GM12878 (cell line): ENCODE results near the gene MOCS1. TPM values are rescaled to one million over a fixed set of nuclear protein-coding genes. Genes with fewer than 3 reads are reported as not detected.

Source experiments
- ATAC-seq: fragments of 200-7000 bp; cut with Tn5 transposase; 3 replicates; pipeline ENCODE4 v1.9.1; 2020; ENCODE audit warnings: mild to moderate bottlenecking, moderate library complexity
- BruUV-seq: library from RNA; stranded (reverse); fragments of 400-500 nt; replicated peaks from 2 replicates; lab custom pipeline; 2021; lab: Mats Ljungman, UMichigan
- CTCF ChIA-PET: fragments of 300-600 bp; sonication (Branson Sonifier 250); formaldehyde crosslinking; extraction: SDS; loops from one replicate; lab custom pipeline; 2021; ENCODE audit warnings: inconsistent platforms; lab: Yijun Ruan, JAX
- POLR2A ChIA-PET: fragments of 350-600 bp; formaldehyde crosslinking; extraction: SDS; loops from one replicate; lab custom pipeline; 2021; ENCODE audit warnings: inconsistent platforms; lab: Charles Lee
- RAD21 ChIA-PET: fragments of 300-600 bp; sonication (Branson Sonifier 250); formaldehyde crosslinking; loops from one replicate; lab custom pipeline; 2023; ENCODE audit warnings: antibody characterized with exemption; ENCODE audit not compliant: unreplicated experiment; lab: Charles Lee
- SMC1A ChIA-PET: fragments of 300-600 bp; sonication (Branson Sonifier 250); formaldehyde crosslinking; loops from one replicate; lab custom pipeline; 2023; ENCODE audit not compliant: unreplicated experiment, uncharacterized antibody; lab: Charles Lee
- DNase-seq: peaks from one replicate; pipeline ENCODE4 v3.0.0-alpha.2; 2011; ENCODE audit warnings: low read depth, low spot score
- FAIRE-seq: peaks from 3 replicates; lab custom pipeline; 2011; peaks lifted over from hg19 to GRCh38; lab: Jason Lieb, UNC
- H2AFZ ChIP-seq: 2 replicates; pipeline ENCODE4 v1.6.0; 2011; ENCODE audit warnings: low read depth, low read length, control low read depth; ENCODE audit not compliant: control insufficient read depth
- H3K27ac ChIP-seq: 2 replicates; pipeline ENCODE4 v1.5.1; 2011; ENCODE audit warnings: control low read depth; ENCODE audit not compliant: control insufficient read depth, insufficient read depth
- H3K27me3 ChIP-seq, 2 experiments: replicated peaks in 1 of 2; 2 replicates each; pipeline versions ENCODE4 v1.6.0 to v1.6.1; 2011; ENCODE audit warnings: low read length in 1 of 2; ENCODE audit not compliant: control insufficient read depth in 2 of 2, insufficient read depth in 2 of 2
- H3K36me3 ChIP-seq, 2 experiments: 2 replicates each; pipeline ENCODE4 v1.5.1; 2011; ENCODE audit warnings: low read length in 1 of 2; ENCODE audit not compliant: control insufficient read depth in 2 of 2, insufficient read depth in 2 of 2
- H3K4me1 ChIP-seq: 2 replicates; pipeline ENCODE4 v1.6.1; 2011; ENCODE audit warnings: mild to moderate bottlenecking, low read length, moderate library complexity, mixed read lengths; ENCODE audit not compliant: control insufficient read depth, insufficient read depth
- H3K4me2 ChIP-seq: 2 replicates; pipeline ENCODE4 v1.6.0; 2011; ENCODE audit warnings: control low read depth; ENCODE audit not compliant: control insufficient read depth, insufficient read depth
- H3K4me3 ChIP-seq: fragments of 200-600 bp; sonication (generic); 2 replicates; pipeline ENCODE4 v1.5.1; 2016
- H3K79me2 ChIP-seq: 2 replicates; pipeline ENCODE4 v1.6.0; 2011; ENCODE audit warnings: low read length; ENCODE audit not compliant: control insufficient read depth, insufficient read depth
- H3K9ac ChIP-seq: 2 replicates; pipeline ENCODE4 v1.8.0; 2011; ENCODE audit warnings: low read length, control low read depth, mixed read lengths; ENCODE audit not compliant: control insufficient read depth, insufficient read depth
- H3K9me3 ChIP-seq: replicated peaks from 3 replicates; pipeline ENCODE4 v1.5.1; 2011; ENCODE audit warnings: mild to moderate bottlenecking, low read length; ENCODE audit not compliant: control insufficient read depth, insufficient read depth
- H4K20me1 ChIP-seq: 2 replicates; pipeline ENCODE4 v1.6.0; 2011; ENCODE audit not compliant: control insufficient read depth, insufficient read depth
- BCL3 ChIP-seq: IDR thresholded peaks from 2 replicates; pipeline ENCODE4 v1.6.1; 2011; ENCODE audit warnings: borderline replicate concordance, low read depth, mild to moderate bottlenecking, moderate library complexity, low read length; ENCODE audit not compliant: insufficient read depth, poor library complexity, severe bottlenecking
- MTA3 ChIP-seq: IDR thresholded peaks from 2 replicates; pipeline ENCODE4 v1.6.1; 2012; ENCODE audit warnings: low read length, inconsistent platforms, borderline replicate concordance
- PML ChIP-seq: IDR thresholded peaks from 2 replicates; pipeline ENCODE4 v1.6.1; 2012; ENCODE audit warnings: low read length, inconsistent platforms
- SPI1 ChIP-seq: IDR thresholded peaks from 2 replicates; pipeline ENCODE4 v1.6.1; 2011; ENCODE audit warnings: low read depth, mild to moderate bottlenecking, low read length, moderate library complexity, borderline replicate concordance; ENCODE audit not compliant: insufficient read depth
- WGBS: methylation state at CpG from one replicate; pipeline ENCODE4 v1.1.6; 2016; ENCODE audit warnings: low lambda C conversion rate; ENCODE audit not compliant: insufficient replicate concordance, insufficient coverage; ENCODE audit errors: missing lambda C conversion rate; 5-methylcytosine and 5-hydroxymethylcytosine counted together
- in situ Hi-C: fragments of 300-500 bp; cut with MboI; formaldehyde crosslinking; loops from 9 replicates; pipeline ENCODE4 v1.14.3; 2018; ENCODE audit warnings: mixed read lengths
- intact Hi-C: fragments of 100-400 bp; cut with micrococcal nuclease; formaldehyde crosslinking; loops from one replicate; pipeline ENCODE4 v1.14.2; 2022; ENCODE audit not compliant: unreplicated experiment
- polyA plus RNA-seq, 11 experiments: library from polyadenylated mRNA; depleted of rRNA in 4 of 11; unstranded in 6 of 11; stranded (reverse) in 5 of 11; fragments of >200 nt; fragmentation: Nextera tagmentation in 4 of 11; fragmentation: Illumina TruSeq in 1 of 11; extraction: Ambion mirVana in 4 of 11; extraction: Trizol in 1 of 11; gene quantifications; 1 replicate in 1 of 11; 2 replicates in 10 of 11; pipeline versions ENCODE4 v1.2.1 to v1.2.3, GENCODE V29; 2011 to 2016; ENCODE audit warnings: inconsistent platforms in 2 of 11, missing spikeins in 2 of 11, low read depth in 1 of 11
- total RNA-seq, 4 experiments: library from RNA; depleted of rRNA in 3 of 4; stranded (reverse); fragments of >200 nt in 3 of 4; fragmentation: Illumina TruSeq in 1 of 4; extraction: Trizol in 1 of 4; gene quantifications; 2 replicates each; pipeline versions ENCODE4 v1.2.1 to v1.2.3, GENCODE V29; 2013 to 2021
- TF ChIP-seq, protein P1 (sequence below): fragments of 450-650 bp; IDR thresholded peaks from 2 replicates; pipeline ENCODE4 v1.6.1; 2017; ENCODE audit warnings: low read depth, mild to moderate bottlenecking, moderate library complexity
- TF ChIP-seq, protein P2 (sequence below): fragments of 450-650 bp; IDR thresholded peaks from 2 replicates; pipeline ENCODE4 v1.6.1; 2018; ENCODE audit warnings: borderline replicate concordance, mild to moderate bottlenecking; ENCODE audit not compliant: partially characterized antibody
- TF ChIP-seq, protein P3 (sequence below): fragments of 450-650 bp; IDR thresholded peaks from 2 replicates; pipeline ENCODE4 v1.6.1; 2017; ENCODE audit warnings: borderline replicate concordance

Gene MOCS1
- total and polyA plus RNA-seq, 10 of the 15 experiments (the other 5 are each of a cell fraction or from before 2014, with no cell fraction given) = 0.02 to 5.4 (median 0.16) TPM; not detected in 2

DNA sequence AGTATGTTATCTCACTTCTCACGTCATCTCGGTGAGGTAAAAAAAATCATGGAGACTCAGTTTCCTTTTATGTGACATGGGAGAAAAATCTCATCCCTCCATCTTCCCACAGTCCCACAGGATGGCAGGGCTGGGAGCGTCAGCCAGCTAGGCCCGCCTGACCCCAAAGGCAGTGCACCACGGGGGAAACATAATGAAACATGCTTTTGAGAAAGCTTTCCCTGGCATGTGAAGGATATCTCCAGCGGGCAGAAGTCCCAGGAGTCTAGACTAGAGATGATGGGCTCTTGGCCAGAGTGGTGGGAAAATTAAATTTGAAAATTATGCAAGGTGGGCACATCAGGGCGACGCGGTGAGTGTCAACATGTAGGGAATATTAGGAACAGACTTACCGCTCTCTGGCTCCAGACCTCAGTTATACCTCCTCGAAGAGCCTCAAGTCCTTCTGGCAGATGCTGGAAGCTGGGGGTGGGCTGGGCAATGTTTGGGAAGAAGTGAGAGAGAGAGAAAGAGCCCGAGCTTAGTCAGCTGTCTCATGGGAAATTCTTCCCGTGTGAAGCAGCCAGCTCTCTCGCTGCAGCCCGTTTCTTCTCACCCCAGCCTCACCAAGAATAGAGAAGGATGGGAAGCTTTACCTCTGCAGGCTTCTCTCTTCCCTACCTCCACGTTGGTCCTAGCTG is 52.3 kb downstream of the MOCS1 start:
- Histone ChIP-seq H4K20me1 (no peaks in the 10 kb centered on the region), H3K4me3 (no peak overlapping the region), H3K4me2 (no peak overlapping the region), H2AFZ (no peak overlapping the region), H3K36me3 (no peaks in the 10 kb centered on the region), H3K79me2 (no peaks in the 10 kb centered on the region), H3K27ac (no peak overlapping the region), H3K4me1 (no peaks in the 10 kb centered on the region), H3K27me3 (peaks cover 0 to 3% of the 10 kb centered on the region in 2 experiments; a peak in 2 of 4 replicates), H3K9me3 (no peaks in the 10 kb centered on the region), H3K9ac (no peak overlapping the region)
- ChIA-PET CTCF (interaction anchor here (1.0 to 11.7 kb wide), 2 partner anchors 10 to 18 kb away, joined by 3 to 98 read pairs; no protein-coding TSS in a partner anchor), SMC1A (interaction anchor here (1.1 to 2.5 kb wide), 2 partner anchors 16 to 42 kb away, joined by 3 to 15 read pairs; no protein-coding TSS in a partner anchor), RAD21 (no interaction called here), POLR2A (no interaction called here)
- in situ Hi-C loops (loop anchor here (10.0 kb wide), 1 partner anchor 527 kb away; no protein-coding TSS in a partner anchor), intact Hi-C loops (no loop called here)
- FAIRE-seq (no peak), ATAC-seq (no peak), DNase-seq (no peak)
- WGBS = 32% methylated on average over 16 of the region's 16 CpGs
- TF ChIP-seq BCL3 = no peak
- TF ChIP-seq MTA3 = no peak
- no peak for TF ChIP-seq PML
- TF ChIP-seq, protein P1, sequence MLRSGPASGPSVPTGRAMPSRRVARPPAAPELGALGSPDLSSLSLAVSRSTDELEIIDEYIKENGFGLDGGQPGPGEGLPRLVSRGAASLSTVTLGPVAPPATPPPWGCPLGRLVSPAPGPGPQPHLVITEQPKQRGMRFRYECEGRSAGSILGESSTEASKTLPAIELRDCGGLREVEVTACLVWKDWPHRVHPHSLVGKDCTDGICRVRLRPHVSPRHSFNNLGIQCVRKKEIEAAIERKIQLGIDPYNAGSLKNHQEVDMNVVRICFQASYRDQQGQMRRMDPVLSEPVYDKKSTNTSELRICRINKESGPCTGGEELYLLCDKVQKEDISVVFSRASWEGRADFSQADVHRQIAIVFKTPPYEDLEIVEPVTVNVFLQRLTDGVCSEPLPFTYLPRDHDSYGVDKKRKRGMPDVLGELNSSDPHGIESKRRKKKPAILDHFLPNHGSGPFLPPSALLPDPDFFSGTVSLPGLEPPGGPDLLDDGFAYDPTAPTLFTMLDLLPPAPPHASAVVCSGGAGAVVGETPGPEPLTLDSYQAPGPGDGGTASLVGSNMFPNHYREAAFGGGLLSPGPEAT = no peak
- no peak for TF ChIP-seq SPI1
- TF ChIP-seq, protein P2, sequence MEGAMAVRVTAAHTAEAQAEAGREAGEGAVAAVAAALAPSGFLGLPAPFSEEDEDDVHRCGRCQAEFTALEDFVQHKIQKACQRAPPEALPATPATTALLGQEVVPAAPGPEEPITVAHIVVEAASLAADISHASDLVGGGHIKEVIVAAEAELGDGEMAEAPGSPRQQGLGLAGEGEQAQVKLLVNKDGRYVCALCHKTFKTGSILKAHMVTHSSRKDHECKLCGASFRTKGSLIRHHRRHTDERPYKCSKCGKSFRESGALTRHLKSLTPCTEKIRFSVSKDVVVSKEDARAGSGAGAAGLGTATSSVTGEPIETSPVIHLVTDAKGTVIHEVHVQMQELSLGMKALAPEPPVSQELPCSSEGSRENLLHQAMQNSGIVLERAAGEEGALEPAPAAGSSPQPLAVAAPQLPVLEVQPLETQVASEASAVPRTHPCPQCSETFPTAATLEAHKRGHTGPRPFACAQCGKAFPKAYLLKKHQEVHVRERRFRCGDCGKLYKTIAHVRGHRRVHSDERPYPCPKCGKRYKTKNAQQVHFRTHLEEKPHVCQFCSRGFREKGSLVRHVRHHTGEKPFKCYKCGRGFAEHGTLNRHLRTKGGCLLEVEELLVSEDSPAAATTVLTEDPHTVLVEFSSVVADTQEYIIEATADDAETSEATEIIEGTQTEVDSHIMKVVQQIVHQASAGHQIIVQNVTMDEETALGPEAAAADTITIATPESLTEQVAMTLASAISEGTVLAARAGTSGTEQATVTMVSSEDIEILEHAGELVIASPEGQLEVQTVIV = no peak
- TF ChIP-seq, protein P3, sequence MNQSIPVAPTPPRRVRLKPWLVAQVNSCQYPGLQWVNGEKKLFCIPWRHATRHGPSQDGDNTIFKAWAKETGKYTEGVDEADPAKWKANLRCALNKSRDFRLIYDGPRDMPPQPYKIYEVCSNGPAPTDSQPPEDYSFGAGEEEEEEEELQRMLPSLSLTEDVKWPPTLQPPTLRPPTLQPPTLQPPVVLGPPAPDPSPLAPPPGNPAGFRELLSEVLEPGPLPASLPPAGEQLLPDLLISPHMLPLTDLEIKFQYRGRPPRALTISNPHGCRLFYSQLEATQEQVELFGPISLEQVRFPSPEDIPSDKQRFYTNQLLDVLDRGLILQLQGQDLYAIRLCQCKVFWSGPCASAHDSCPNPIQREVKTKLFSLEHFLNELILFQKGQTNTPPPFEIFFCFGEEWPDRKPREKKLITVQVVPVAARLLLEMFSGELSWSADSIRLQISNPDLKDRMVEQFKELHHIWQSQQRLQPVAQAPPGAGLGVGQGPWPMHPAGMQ = no peak
- BruUV-seq = no TSS peak
